Spleen (tissue), 7 donors: ENCODE measurements around the gene PRKCG.

Experiments
- CTCF ChIP-seq, 11 experiments: fragments of 200-600 bp in 7 of 11; fragments of 450-650 bp in 4 of 11; sonication (generic) in 4 of 11; IDR thresholded peaks in 8 of 11; conservative IDR thresholded peaks in 3 of 11; 1 replicate in 7 of 11; 2 replicates in 4 of 11; pipeline versions ENCODE4 v1.4.0 to v1.8.0; 2016 to 2021; ENCODE audit warnings: antibody characterized with exemption in 11 of 11, inconsistent platforms in 4 of 11, mild to moderate bottlenecking in 1 of 11
- POLR2A ChIP-seq, 3 donors: fragments of 450-650 bp; IDR thresholded peaks; one replicate each; pipeline ENCODE4 v1.5.1; 2017; ENCODE audit warnings: antibody characterized with exemption in 3 of 3, mild to moderate bottlenecking in 1 of 3
- POLR2AphosphoS5 ChIP-seq, 3 donors: sonication (generic); formaldehyde crosslinking; IDR thresholded peaks; one replicate each; pipeline ENCODE4 v1.5.1; 2017; ENCODE audit warnings: antibody characterized with exemption in 3 of 3
- donor health status: DM: no; HTN: no; CAD: no; lungs with moderate emphysema.
- donor health status: DM: no; HTN: no; CAD: no.
- donor health status: DM: no; HTN: no; CAD: no.

GRCh38 chr19:53847555-53847954 lies 34.4 kb upstream of the PRKCG start:
- TF ChIP-seq CTCF (IDR thresholded peaks at IDR 0.05 in 8 of 11, conservative IDR thresholded peaks at IDR 0.05 in 3 of 11) (no peak), POLR2AphosphoS5 (IDR thresholded peaks at IDR 0.05) (no peak), POLR2A (IDR thresholded peaks at IDR 0.05) (no peak)
